Erythroblast (primary cell): Measurements from ENCODE around the gene C1orf105.

Experiments
- GATA1 ChIP-seq: IDR thresholded peaks from 2 replicates; pipeline ENCODE4 v1.6.1; 2011; ENCODE audit warnings: low read depth, mild to moderate bottlenecking, control low read depth, low read length, moderate library complexity
- POLR2A ChIP-seq: IDR thresholded peaks from 2 replicates; pipeline ENCODE4 v1.6.1; 2011; ENCODE audit warnings: mild to moderate bottlenecking, low read length

GRCh38 chr1:172401477-172401876 lies 19.0 kb upstream of the C1orf105 start:
- TF ChIP-seq POLR2A: no peak
- no peak for TF ChIP-seq GATA1
